ENCODE measurements around the gene POLR3GL. TPM values are rescaled to one million over a fixed set of nuclear protein-coding genes. Genes with fewer than 3 reads are reported as not detected.

The POLR3GL gene
- total and polyA plus RNA-seq, 2 experiments from 2014 or later: 3.1 to 9.5 TPM

DNA sequence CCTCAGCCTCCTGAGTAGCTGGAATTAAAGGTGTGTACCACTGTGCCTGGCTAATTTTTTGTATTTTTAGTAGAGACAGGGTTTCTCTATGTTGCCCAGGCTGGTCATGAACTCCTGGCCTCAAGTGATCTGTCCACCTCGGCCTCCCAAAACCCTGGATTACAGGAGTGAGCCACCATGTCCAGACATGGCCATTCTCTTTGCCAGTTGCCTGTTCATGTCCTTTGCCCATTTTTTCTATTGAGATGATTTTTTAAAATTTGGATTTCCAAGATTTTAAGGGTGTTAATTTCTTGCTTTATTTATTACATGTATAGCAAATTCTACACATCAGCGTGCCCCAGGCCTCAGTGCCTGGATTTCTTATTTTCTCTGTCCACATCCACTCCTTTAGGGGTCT, 2.8 kb downstream of the POLR3GL start:
- Histone ChIP-seq H4K20me1 (replicated peaks; ENCODE audit: insufficient read depth) (no peaks in the 10 kb centered on the region), H3K79me2 (replicated peaks; ENCODE audit: insufficient read depth) (no peaks in the 10 kb centered on the region), H3K4me1 (ENCODE audit: insufficient read depth) (peaks cover 23% of the 10 kb centered on the region), H3K4me3 (no peak overlapping the region), H3K27me3 (ENCODE audit: insufficient read depth) (peaks cover 22% of the 10 kb centered on the region), H2AFZ (no peak overlapping the region), H3K9me2 (ENCODE audit: insufficient read depth) (no peaks in the 10 kb centered on the region), H3K36me3 (ENCODE audit: insufficient read depth) (no peaks in the 10 kb centered on the region), H3K4me2 (no peak overlapping the region), H3K27ac (ENCODE audit: low read depth) (no peak overlapping the region), H3F3A (replicated peaks; ENCODE audit: low read depth) (0 out of 2 replicates have a peak, but pooled peaks cover 4% of the 10 kb centered on the region)
- no peak for ATAC-seq
- Mint-ChIP-seq H3K4me3 (no peak overlapping the region), H3K4me1 (peaks cover 13% of the 10 kb centered on the region), H3K27ac (no peak overlapping the region), H3K9me3 (peaks cover 7% of the 10 kb centered on the region; the same call in 2 of the 3 replicates), H3K36me3 (ENCODE audit: low read depth) (peaks cover 3% of the 10 kb centered on the region; the same call in 1 of the 3 replicates), H3K27me3 (ENCODE audit: insufficient read depth, low read depth, poor library complexity) (peaks cover 25% of the 10 kb centered on the region)
- TF ChIP-seq ZNF331 (CRISPR knock-in tag; IDR thresholded peaks at IDR 0.05; ENCODE audit: low read depth) (no peak), JUNB (IDR thresholded peaks at IDR 0.05; ENCODE audit: unreplicated experiment) (no peak), ZNF114 (CRISPR knock-in tag; IDR thresholded peaks at IDR 0.05) (no peak), EZH2 (IDR thresholded peaks at IDR 0.05; ENCODE audit: low read depth, unreplicated experiment) (no peak), CREB1 (CRISPR knock-in tag; IDR thresholded peaks at IDR 0.05; ENCODE audit: low read depth) (no peak), ZNF462 (CRISPR knock-in tag; IDR thresholded peaks at IDR 0.05) (no peak), NANOG (IDR thresholded peaks at IDR 0.05; ENCODE audit: borderline replicate concordance) (no peak), POLR2AphosphoS5 (IDR thresholded peaks at IDR 0.05; ENCODE audit: low read depth) (no peak), EZH2phosphoT487 (IDR thresholded peaks at IDR 0.05; ENCODE audit: unreplicated experiment) (no peak)
- DNase-seq (ENCODE audit: low spot score): no peak
